H9 (cell line): ENCODE results near the gene RHOB. TPM values are rescaled to one million over a fixed set of nuclear protein-coding genes. Genes with fewer than 3 reads are reported as not detected.

Experiments
- DNase-seq: peaks from one replicate; pipeline ENCODE4 v3.0.0-alpha.2; 2017
- H2AFZ ChIP-seq: one replicate; pipeline ENCODE4 v1.6.1; 2013; ENCODE audit warnings: mild to moderate bottlenecking, low read length, control low read depth, moderate library complexity
- H2AK5ac ChIP-seq: 2 replicates; pipeline ENCODE4 v1.6.1; 2013; ENCODE audit warnings: low read length, control low read depth, mixed read lengths; ENCODE audit not compliant: insufficient read length
- H2BK120ac ChIP-seq: one replicate; pipeline ENCODE4 v1.6.1; 2013; ENCODE audit warnings: low read depth, mild to moderate bottlenecking, low read length, control low read depth, inconsistent platforms; ENCODE audit not compliant: poor library complexity, severe bottlenecking
- H2BK12ac ChIP-seq: 2 replicates; pipeline ENCODE4 v1.6.1; 2013; ENCODE audit warnings: low read length, control low read depth, mixed read lengths, low read depth; ENCODE audit not compliant: insufficient read length
- H2BK15ac ChIP-seq: 2 replicates; pipeline ENCODE4 v1.6.1; 2013; ENCODE audit warnings: low read depth, low read length, control low read depth
- H2BK20ac ChIP-seq: one replicate; pipeline ENCODE4 v1.6.1; 2013; ENCODE audit warnings: low read depth, mild to moderate bottlenecking, low read length, control low read depth, inconsistent platforms; ENCODE audit not compliant: poor library complexity, severe bottlenecking
- H2BK5ac ChIP-seq: 2 replicates; pipeline ENCODE4 v1.6.1; 2013; ENCODE audit warnings: low read length, control low read depth, mixed read lengths; ENCODE audit not compliant: insufficient read length
- H3K14ac ChIP-seq: 2 replicates; pipeline ENCODE4 v1.6.1; 2013; ENCODE audit warnings: low read length, control low read depth; ENCODE audit not compliant: insufficient read depth
- H3K18ac ChIP-seq: 2 replicates; pipeline ENCODE4 v1.6.1; 2013; ENCODE audit warnings: low read depth, mild to moderate bottlenecking, mixed read lengths, low read length, control low read depth; ENCODE audit not compliant: insufficient read length
- H3K23ac ChIP-seq: 2 replicates; pipeline ENCODE4 v1.6.1; 2013; ENCODE audit warnings: low read length, control low read depth, mixed read lengths, low read depth; ENCODE audit not compliant: insufficient read length
- H3K23me2 ChIP-seq: 2 replicates; pipeline ENCODE4 v1.6.1; 2013; ENCODE audit warnings: low read depth, mild to moderate bottlenecking, mixed read lengths, low read length, control low read depth; ENCODE audit not compliant: insufficient read length, poor library complexity, severe bottlenecking
- H3K27ac ChIP-seq: 2 replicates; pipeline ENCODE4 v1.5.1; 2013; ENCODE audit warnings: low read length, control low read depth, mixed read lengths, low read depth; ENCODE audit not compliant: insufficient read length
- H3K27me3 ChIP-seq: 2 replicates; pipeline ENCODE4 v1.6.1; 2013; ENCODE audit warnings: low read length, control low read depth, inconsistent platforms; ENCODE audit not compliant: insufficient read depth
- H3K4ac ChIP-seq: 2 replicates; pipeline ENCODE4 v1.6.1; 2013; ENCODE audit warnings: low read depth, mild to moderate bottlenecking, control low read depth, inconsistent platforms, low read length, moderate library complexity
- H3K4me1 ChIP-seq: 2 replicates; pipeline ENCODE4 v1.6.1; 2013; ENCODE audit warnings: low read length, control low read depth, inconsistent platforms; ENCODE audit not compliant: insufficient read depth
- H3K4me2 ChIP-seq: 2 replicates; pipeline ENCODE4 v1.6.1; 2013; ENCODE audit warnings: low read length, control low read depth, mixed read lengths; ENCODE audit not compliant: insufficient read length, insufficient read depth
- H3K56ac ChIP-seq: 2 replicates; pipeline ENCODE4 v1.6.1; 2013; ENCODE audit warnings: low read depth, mild to moderate bottlenecking, mixed read lengths, low read length, control low read depth; ENCODE audit not compliant: insufficient read length
- H3K79me1 ChIP-seq: 2 replicates; pipeline ENCODE4 v1.6.1; 2013; ENCODE audit warnings: low read depth, mild to moderate bottlenecking, moderate library complexity, low read length, control low read depth, inconsistent platforms; ENCODE audit not compliant: insufficient read depth, poor library complexity, severe bottlenecking
- H3K79me2 ChIP-seq: 2 replicates; pipeline ENCODE4 v1.6.1; 2013; ENCODE audit warnings: low read length, control low read depth, inconsistent platforms; ENCODE audit not compliant: insufficient read depth
- H3K9ac ChIP-seq: 2 replicates; pipeline ENCODE4 v1.6.1; 2013; ENCODE audit warnings: low read length, control low read depth, mixed read lengths; ENCODE audit not compliant: insufficient read length; ENCODE audit errors: extremely low read depth
- H3K9me3 ChIP-seq: one replicate; pipeline ENCODE4 v1.6.1; 2013; ENCODE audit warnings: low read depth, low read length, inconsistent platforms; ENCODE audit not compliant: control insufficient read depth
- H3T11ph ChIP-seq: one replicate; pipeline ENCODE4 v1.6.1; 2013; ENCODE audit warnings: mild to moderate bottlenecking, low read length, control low read depth, inconsistent platforms
- H4K20me1 ChIP-seq: one replicate; pipeline ENCODE4 v1.6.1; 2013; ENCODE audit not compliant: control insufficient read depth, insufficient read length, insufficient read depth
- H4K5ac ChIP-seq: 2 replicates; pipeline ENCODE4 v1.6.1; 2013; ENCODE audit warnings: low read depth, mild to moderate bottlenecking, mixed read lengths, low read length, control low read depth; ENCODE audit not compliant: insufficient read length
- H4K8ac ChIP-seq: replicated peaks from 2 replicates; pipeline ENCODE4 v1.6.1; 2013; ENCODE audit warnings: low read length, control low read depth, mixed read lengths, low read depth; ENCODE audit not compliant: insufficient read length
- H4K91ac ChIP-seq: 2 replicates; pipeline ENCODE4 v1.6.1; 2013; ENCODE audit warnings: low read depth, mild to moderate bottlenecking, moderate library complexity, mixed read lengths, low read length, control low read depth; ENCODE audit not compliant: insufficient read length
- H3K27ac Mint-ChIP-seq, 3 experiments: 2 replicates in 2 of 3; 3 replicates in 1 of 3; pipeline ENCODE4 v1.8.0; 2020 to 2021; ENCODE audit warnings: mixed read lengths in 3 of 3, mild to moderate bottlenecking in 1 of 3, moderate library complexity in 1 of 3
- H3K27me3 Mint-ChIP-seq: 2 replicates; pipeline ENCODE4 v1.8.0; 2021; ENCODE audit warnings: low read depth, mild to moderate bottlenecking, moderate library complexity, mixed read lengths
- H3K36me3 Mint-ChIP-seq, 3 experiments: 2 replicates in 2 of 3; 3 replicates in 1 of 3; pipeline ENCODE4 v1.8.0; 2020 to 2021; ENCODE audit warnings: low read depth in 3 of 3, mixed read lengths in 3 of 3; ENCODE audit not compliant: insufficient read depth in 1 of 3
- H3K4me1 Mint-ChIP-seq, 2 experiments: 2 replicates each; pipeline ENCODE4 v1.8.0; 2020; ENCODE audit warnings: mixed read lengths in 2 of 2
- H3K4me3 Mint-ChIP-seq, 2 experiments: 2 replicates in 1 of 2; 3 replicates in 1 of 2; pipeline ENCODE4 v1.8.0; 2020 to 2021; ENCODE audit warnings: mild to moderate bottlenecking in 2 of 2, mixed read lengths in 2 of 2, moderate library complexity in 1 of 2
- H3K9me3 Mint-ChIP-seq, 2 experiments: 2 replicates in 1 of 2; 3 replicates in 1 of 2; pipeline ENCODE4 v1.8.0; 2020; ENCODE audit warnings: mild to moderate bottlenecking in 2 of 2, mixed read lengths in 2 of 2, moderate library complexity in 1 of 2
- WGBS: extraction: QIAGEN DNeasy Blood & Tissue Kit; methylation state at CpG from one replicate; pipeline ENCODE4 v1.1.7; 2013; ENCODE audit warnings: missing lambda C conversion rate, low lambda C conversion rate, mixed read lengths; ENCODE audit not compliant: insufficient read length; ENCODE audit errors: extremely low coverage; 5-methylcytosine and 5-hydroxymethylcytosine counted together
- total RNA-seq: library from RNA; stranded (reverse); gene quantifications from 2 replicates; pipeline ENCODE4 v1.2.1, GENCODE V29; 2021
- TF ChIP-seq, protein P1 (sequence below): fragments of 200-600 bp; sonication (generic); conservative IDR thresholded peaks from 3 replicates; pipeline ENCODE4 v1.8.0; 2021; ENCODE audit warnings: antibody characterized with exemption, mild to moderate bottlenecking

Gene RHOB
- total RNA-seq, 1 experiment from 2014 or later, result 10.3 TPM

DNA sequence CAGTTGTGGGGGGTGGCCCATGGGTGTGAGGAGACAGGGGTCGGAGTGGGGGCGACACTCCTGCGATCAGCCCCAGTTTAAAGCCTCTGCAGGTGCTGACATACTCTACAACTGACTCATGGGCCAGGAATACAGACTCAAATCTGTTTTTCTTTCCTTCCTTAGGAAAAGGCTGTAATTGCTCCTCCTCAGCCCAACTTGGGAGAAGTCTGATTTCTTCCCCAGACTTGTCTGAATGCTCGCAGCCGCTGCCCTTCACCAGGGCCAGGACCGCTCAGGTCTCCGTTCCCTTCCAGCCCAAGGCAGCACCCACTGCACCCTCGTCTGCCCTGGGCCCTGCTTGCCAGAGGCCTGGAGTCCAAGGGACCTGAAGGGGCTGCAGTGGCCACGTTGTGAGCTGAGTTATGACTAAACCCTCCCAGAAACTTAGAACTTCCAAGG is 41.3 kb downstream of the RHOB start:
- Histone ChIP-seq H3K79me1 (no peaks in the 10 kb centered on the region), H3K79me2 (no peaks in the 10 kb centered on the region), H4K5ac (no peak overlapping the region), H4K20me1 (no peaks in the 10 kb centered on the region), H2AK5ac (no peak overlapping the region), H2BK120ac (no peak overlapping the region), H3K9ac (no peak overlapping the region), H3K56ac (no peak overlapping the region), H2BK15ac (no peak overlapping the region), H2BK12ac (no peak overlapping the region), H3K14ac (no peak overlapping the region), H2BK5ac (no peak overlapping the region), H3K4me2 (no peak overlapping the region), H3K4me1 (peaks cover 2% of the 10 kb centered on the region; the same call in 1 of the 2 replicates), H4K8ac (no peak overlapping the region), H4K91ac (no peak overlapping the region), H3K23ac (no peak overlapping the region), H3T11ph (no peak overlapping the region), H3K23me2 (no peaks in the 10 kb centered on the region), H2BK20ac (no peak overlapping the region), H3K9me3 (no peaks in the 10 kb centered on the region), H2AFZ (no peak overlapping the region), H3K4ac (no peak overlapping the region), H3K27ac (no peak overlapping the region), H3K27me3 (no peaks in the 10 kb centered on the region), H3K18ac (no peak overlapping the region)
- Mint-ChIP-seq H3K4me3 (peak overlapping the region in 1 of 2 experiments; percentile 38; a peak in 2 of 5 replicates), H3K9me3 (no peaks in the 10 kb centered on the region), H3K27me3 (peaks cover 55% of the 10 kb centered on the region), H3K27ac (no peak overlapping the region; a peak in 1 of 7 replicates), H3K36me3 (no peaks in the 10 kb centered on the region), H3K4me1 (peaks cover 30 to 36% of the 10 kb centered on the region in 2 experiments)
- no CpG with 5 or more reads among the region's 9 CpGs for WGBS
- TF ChIP-seq, protein P1, sequence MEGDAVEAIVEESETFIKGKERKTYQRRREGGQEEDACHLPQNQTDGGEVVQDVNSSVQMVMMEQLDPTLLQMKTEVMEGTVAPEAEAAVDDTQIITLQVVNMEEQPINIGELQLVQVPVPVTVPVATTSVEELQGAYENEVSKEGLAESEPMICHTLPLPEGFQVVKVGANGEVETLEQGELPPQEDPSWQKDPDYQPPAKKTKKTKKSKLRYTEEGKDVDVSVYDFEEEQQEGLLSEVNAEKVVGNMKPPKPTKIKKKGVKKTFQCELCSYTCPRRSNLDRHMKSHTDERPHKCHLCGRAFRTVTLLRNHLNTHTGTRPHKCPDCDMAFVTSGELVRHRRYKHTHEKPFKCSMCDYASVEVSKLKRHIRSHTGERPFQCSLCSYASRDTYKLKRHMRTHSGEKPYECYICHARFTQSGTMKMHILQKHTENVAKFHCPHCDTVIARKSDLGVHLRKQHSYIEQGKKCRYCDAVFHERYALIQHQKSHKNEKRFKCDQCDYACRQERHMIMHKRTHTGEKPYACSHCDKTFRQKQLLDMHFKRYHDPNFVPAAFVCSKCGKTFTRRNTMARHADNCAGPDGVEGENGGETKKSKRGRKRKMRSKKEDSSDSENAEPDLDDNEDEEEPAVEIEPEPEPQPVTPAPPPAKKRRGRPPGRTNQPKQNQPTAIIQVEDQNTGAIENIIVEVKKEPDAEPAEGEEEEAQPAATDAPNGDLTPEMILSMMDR, result no peak
- no peak for DNase-seq
